ENCODE measurements around the gene CCP110.
"Not testable (repeated sequence)": the region's sequence is repeated elsewhere in the genome, so short reads cannot be mapped to it uniquely, and the experiment has no call there.

Gene CCP110

GRCh38 chr16:19540241-19540970 is 16.7 kb downstream of the CCP110 start:
- in situ Hi-C loops (cut with MboI; ENCODE audit: low sequenced_read_pairs) = no loop called here

GRCh38 chr16:19542138-19542821 is 18.5 kb downstream of the CCP110 start:
- in situ Hi-C loops (cut with MboI; ENCODE audit: low sequenced_read_pairs) = no loop called here

- in situ Hi-C loops (cut with MboI; ENCODE audit: low sequenced_read_pairs) = not testable (repeated sequence)
These were observed 19.7 kb downstream of the CCP110 start for GRCh38 chr16:19543278-19543996.

- in situ Hi-C loops (cut with MboI; ENCODE audit: low sequenced_read_pairs) = no loop called here
These were observed 24.4 kb downstream of the CCP110 start for GRCh38 chr16:19548144-19548543.

GRCh38 chr16:19549673-19550072 is 25.9 kb downstream of the CCP110 start:
- in situ Hi-C loops (cut with MboI; ENCODE audit: low sequenced_read_pairs) = no loop called here

GRCh38 chr16:19555186-19555937 is 31.6 kb downstream of the CCP110 start, which contains the start of gene VPS35L:
TSS of gene VPS35L (plus strand) at chr16:19555703. CDS start at chr16:19555730, 27 bp downstream.
- in situ Hi-C loops (cut with MboI; ENCODE audit: low sequenced_read_pairs) = no loop called here

GRCh38 chr16:19555938-19556771 is 32.4 kb downstream of the CCP110 start:
- in situ Hi-C loops (cut with MboI; ENCODE audit: low sequenced_read_pairs) = no loop called here

- in situ Hi-C loops (cut with MboI; ENCODE audit: low sequenced_read_pairs) = no loop called here
These were observed 35.6 kb downstream of the CCP110 start for GRCh38 chr16:19559242-19559910.

GRCh38 chr16:19560078-19560477 is 36.3 kb downstream of the CCP110 start:
- in situ Hi-C loops (cut with MboI; ENCODE audit: low sequenced_read_pairs) = no loop called here

- in situ Hi-C loops (cut with MboI; ENCODE audit: low sequenced_read_pairs) = no loop called here
These were observed 39.6 kb downstream of the CCP110 start for GRCh38 chr16:19563377-19563776.

GRCh38 chr16:19566362-19566761 is 42.6 kb downstream of the CCP110 start:
- in situ Hi-C loops (cut with MboI; ENCODE audit: low sequenced_read_pairs) = no loop called here

- in situ Hi-C loops (cut with MboI; ENCODE audit: low sequenced_read_pairs) = no loop called here
These were observed 43.8 kb downstream of the CCP110 start for GRCh38 chr16:19567560-19567959.

- in situ Hi-C loops (cut with MboI; ENCODE audit: low sequenced_read_pairs) = no loop called here
These were observed 50.3 kb downstream of the CCP110 start for GRCh38 chr16:19573997-19574396.

GRCh38 chr16:19574615-19575014 is 50.9 kb downstream of the CCP110 start:
- in situ Hi-C loops (cut with MboI; ENCODE audit: low sequenced_read_pairs) = no loop called here

GRCh38 chr16:19578378-19578971 is 54.7 kb downstream of the CCP110 start:
- in situ Hi-C loops (cut with MboI; ENCODE audit: low sequenced_read_pairs) = no loop called here

GRCh38 chr16:19582050-19582831 is 58.5 kb downstream of the CCP110 start:
- in situ Hi-C loops (cut with MboI; ENCODE audit: low sequenced_read_pairs) = no loop called here

- in situ Hi-C loops (cut with MboI; ENCODE audit: low sequenced_read_pairs) = no loop called here
These were observed 60.0 kb downstream of the CCP110 start for GRCh38 chr16:19583665-19584300.

GRCh38 chr16:19588661-19589060 is 64.9 kb downstream of the CCP110 start:
- in situ Hi-C loops (cut with MboI; ENCODE audit: low sequenced_read_pairs) = no loop called here
